ENCODE results near the gene GRHPR. TPM values are rescaled to one million over a fixed set of nuclear protein-coding genes. Genes with fewer than 3 reads are reported as not detected.
"Not testable (repeated sequence)": the region's sequence is repeated elsewhere in the genome, so short reads cannot be mapped to it uniquely, and the experiment has no call there.

The GRHPR gene
- total RNA-seq, 4 donors from 2014 or later = 74.5 to 117 (median 93.8) TPM

GRCh38 chr9:37386988-37387387, 35.5 kb upstream of the GRHPR start:
- no peak overlapping the region for H3K4me3 ChIP-seq
- TF ChIP-seq POLR2A (IDR thresholded peaks at IDR 0.05) = no peak
- no peak for TF ChIP-seq CTCF (IDR thresholded peaks at IDR 0.05)
- no peaks in the 10 kb centered on the region for H3K9me3 ChIP-seq
- intact Hi-C loops (cut with DNase I) = no loop called here
- no peak for DNase-seq
- no peaks in the 10 kb centered on the region for H3K36me3 ChIP-seq
- H3K27ac ChIP-seq = no peak overlapping the region
- WGBS, 2 donors = 72 to 76% methylated on average over 10 of the region's 10 CpGs
- H3K27me3 ChIP-seq = no peaks in the 10 kb centered on the region
- H3K4me1 ChIP-seq = no peaks in the 10 kb centered on the region

- Histone ChIP-seq H3K36me3 (no peaks in the 10 kb centered on the region), H3K27me3 (no peaks in the 10 kb centered on the region), H3K4me3 (no peak overlapping the region), H3K9me3 (no peaks in the 10 kb centered on the region), H3K27ac (no peak overlapping the region), H3K4me1 (no peaks in the 10 kb centered on the region)
- WGBS, 2 donors = 38 to 48% methylated on average over 7 of the region's 7 CpGs
- intact Hi-C loops (cut with DNase I) = no loop called here
- TF ChIP-seq CTCF (IDR thresholded peaks at IDR 0.05) (peak in 4 of 6 experiments; percentile 16 to 45 (median 32)), POLR2A (IDR thresholded peaks at IDR 0.05) (no peak)
- no peak for DNase-seq
These were observed 31.7 kb upstream of the GRHPR start for GRCh38 chr9:37390759-37391158.

- DNase-seq = no peak
- no peaks in the 10 kb centered on the region for H3K36me3 ChIP-seq
- intact Hi-C loops (cut with DNase I) = no loop called here
- no peaks in the 10 kb centered on the region for H3K4me1 ChIP-seq
- H3K27me3 ChIP-seq = no peaks in the 10 kb centered on the region
- no peaks in the 10 kb centered on the region for H3K9me3 ChIP-seq
- no peak overlapping the region for H3K27ac ChIP-seq
- no peak overlapping the region for H3K4me3 ChIP-seq
- TF ChIP-seq POLR2A (IDR thresholded peaks at IDR 0.05) (no peak), CTCF (IDR thresholded peaks at IDR 0.05) (no peak)
- WGBS, 2 donors = 76 to 87% methylated on average over 7 to 8 of the region's 8 CpGs
These were observed 30.2 kb upstream of the GRHPR start for GRCh38 chr9:37392272-37392671.

- Histone ChIP-seq H3K4me3 (no peak overlapping the region), H3K27me3 (no peaks in the 10 kb centered on the region), H3K36me3 (no peaks in the 10 kb centered on the region), H3K9me3 (no peaks in the 10 kb centered on the region), H3K4me1 (no peaks in the 10 kb centered on the region), H3K27ac (no peak overlapping the region)
- 66 to 76% methylated on average over 12 of the region's 12 CpGs for WGBS, 2 donors
- no peak for TF ChIP-seq CTCF (IDR thresholded peaks at IDR 0.05)
- no peak for TF ChIP-seq POLR2A (IDR thresholded peaks at IDR 0.05)
- DNase-seq = no peak
- intact Hi-C loops (cut with DNase I) = no loop called here
These were observed 27.3 kb upstream of the GRHPR start for GRCh38 chr9:37395229-37395628.

- WGBS, 2 donors = 79 to 80% methylated on average over 8 of the region's 8 CpGs
These were observed 26.8 kb upstream of the GRHPR start for GRCh38 chr9:37395663-37396062.

GRCh38 chr9:37397948-37398347, 24.5 kb upstream of the GRHPR start:
- H3K36me3 ChIP-seq; H3K27me3 ChIP-seq; H3K4me3 ChIP-seq; H3K27ac ChIP-seq; H3K4me1 ChIP-seq; intact Hi-C loops (cut with DNase I); H3K9me3 ChIP-seq; DNase-seq: not testable (repeated sequence)
- WGBS, 2 donors = 88 to 96% methylated on average over 3 of the region's 3 CpGs

More at GRCh38 chr9:37395663-37396062, 26.8 kb upstream of the GRHPR start:
- TF ChIP-seq CTCF (IDR thresholded peaks at IDR 0.05) (no peak), POLR2A (IDR thresholded peaks at IDR 0.05) (no peak)
- DNase-seq = no peak
- no peaks in the 10 kb centered on the region for H3K27me3 ChIP-seq
- no peaks in the 10 kb centered on the region for H3K4me1 ChIP-seq
- H3K36me3 ChIP-seq = no peaks in the 10 kb centered on the region
- H3K9me3 ChIP-seq = no peaks in the 10 kb centered on the region
- H3K4me3 ChIP-seq = no peak overlapping the region
- intact Hi-C loops (cut with DNase I) = no loop called here
- no peak overlapping the region for H3K27ac ChIP-seq

Measured in esophagus squamous epithelium (tissue), 5 donors.